Middle frontal gyrus (tissue), 1 donor: ENCODE measurements around the gene ATAD3A.
"Not testable (repeated sequence)": the region's sequence is repeated elsewhere in the genome, so short reads cannot be mapped to it uniquely, and the experiment has no call there.

Source experiments
- DNase-seq: peaks from one replicate; pipeline ENCODE4 v3.0.0-alpha.2; 2015; ENCODE audit warnings: low spot score; ENCODE audit errors: extremely low spot score

ATAD3A gene

GRCh38 chr1:1554926-1555915 is 43.3 kb downstream of the ATAD3A start:
- DNase-seq: no peak

- no peak for DNase-seq
Measured at GRCh38 chr1:1556505-1556904, 44.5 kb downstream of the ATAD3A start.

- DNase-seq: not testable (repeated sequence)
Measured at GRCh38 chr1:1556961-1557360, 45.0 kb downstream of the ATAD3A start.

- not testable (repeated sequence) for DNase-seq
Measured at GRCh38 chr1:1557688-1558087, 45.7 kb downstream of the ATAD3A start.

- no peak for DNase-seq
Measured at GRCh38 chr1:1558591-1558990, 46.6 kb downstream of the ATAD3A start.

- DNase-seq: no peak
Measured at GRCh38 chr1:1559066-1559465, 47.1 kb downstream of the ATAD3A start.

GRCh38 chr1:1560178-1560577 is 48.2 kb downstream of the ATAD3A start:
- no peak for DNase-seq

GRCh38 chr1:1561801-1562470 is 50.0 kb downstream of the ATAD3A start:
- DNase-seq: no peak

- no peak for DNase-seq
Measured at GRCh38 chr1:1562556-1563195, 50.7 kb downstream of the ATAD3A start.

GRCh38 chr1:1563688-1564087 is 51.7 kb downstream of the ATAD3A start:
- DNase-seq: no peak

GRCh38 chr1:1564268-1564667 is 52.3 kb downstream of the ATAD3A start:
- DNase-seq: no peak

- DNase-seq: no peak
Measured at GRCh38 chr1:1565340-1565739, 53.4 kb downstream of the ATAD3A start.

- no peak for DNase-seq
Measured at GRCh38 chr1:1567152-1567875, 55.4 kb downstream of the ATAD3A start.

- no peak for DNase-seq
Measured at GRCh38 chr1:1567891-1568291, 55.9 kb downstream of the ATAD3A start.

GRCh38 chr1:1569341-1569740 is 57.4 kb downstream of the ATAD3A start:
- DNase-seq: no peak

- DNase-seq: peak; percentile 11
Measured at GRCh38 chr1:1573843-1574720, 62.1 kb downstream of the ATAD3A start.

- peak; percentile 86 for DNase-seq
Measured at GRCh38 chr1:1574721-1575537, 63.0 kb downstream of the ATAD3A start, which contains the start of gene SSU72. Gene SSU72, minus strand, starts transcription at chr1:1574863. Its CDS starts 306 bp downstream, at chr1:1574557.

GRCh38 chr1:1577367-1578011 is 65.5 kb downstream of the ATAD3A start:
- no peak for DNase-seq
